Measurements from ENCODE around the gene GNA15.

GNA15 gene

GRCh38 chr19:3094601-3095440, 41.0 kb upstream of the GNA15 start:
- Histone ChIP-seq H4K20me1 (ENCODE audit: insufficient read depth, low read length) (no peaks in the 10 kb centered on the region), H3K27me3 (ENCODE audit: insufficient read depth, low read length) (peaks cover 6% of the 10 kb centered on the region; the same call in 1 of the 2 replicates), H3K4me1 (ENCODE audit: insufficient read depth, low read length, severe bottlenecking) (peaks cover 16% of the 10 kb centered on the region), H3K79me2 (ENCODE audit: insufficient read depth, low read length) (no peaks in the 10 kb centered on the region), H3K9me3 (ENCODE audit: low read length) (no peaks in the 10 kb centered on the region), H3F3A (ENCODE audit: insufficient read depth, low read length) (no peaks in the 10 kb centered on the region), H3K27ac (ENCODE audit: low read depth, low read length, poor library complexity, severe bottlenecking) (no peak overlapping the region), H2AFZ (ENCODE audit: low read length) (no peak overlapping the region), H3K4me3 (ENCODE audit: low read depth, low read length, poor library complexity, severe bottlenecking) (peak overlapping the region; percentile 81), H3K9ac (ENCODE audit: low read length) (peak overlapping the region; percentile 75), H3K9me2 (ENCODE audit: low read depth, low read length) (no peaks in the 10 kb centered on the region), H3K4me2 (ENCODE audit: low read length) (peak overlapping the region; percentile 97), H3K36me3 (ENCODE audit: insufficient read depth, low read length) (no peaks in the 10 kb centered on the region)
- TF ChIP-seq CTCF (IDR thresholded peaks at IDR 0.05; ENCODE audit: low read length), result no peak
- no peak for TF ChIP-seq EZH2 (IDR thresholded peaks at IDR 0.05; ENCODE audit: borderline replicate concordance, low read length)

- Histone ChIP-seq H3K4me1 (ENCODE audit: insufficient read depth, low read length, severe bottlenecking) (peaks cover 16% of the 10 kb centered on the region), H3K36me3 (ENCODE audit: insufficient read depth, low read length) (no peaks in the 10 kb centered on the region), H3K27ac (ENCODE audit: low read depth, low read length, poor library complexity, severe bottlenecking) (no peak overlapping the region), H3K27me3 (ENCODE audit: insufficient read depth, low read length) (peaks cover 6% of the 10 kb centered on the region; the same call in 1 of the 2 replicates), H4K20me1 (ENCODE audit: insufficient read depth, low read length) (no peaks in the 10 kb centered on the region), H3K9ac (ENCODE audit: low read length) (peak overlapping the region; percentile 75; the same call in 1 of the 2 replicates), H3K79me2 (ENCODE audit: insufficient read depth, low read length) (no peaks in the 10 kb centered on the region), H3K9me3 (ENCODE audit: low read length) (no peaks in the 10 kb centered on the region), H3K4me3 (ENCODE audit: low read depth, low read length, poor library complexity, severe bottlenecking) (peak overlapping the region; percentile 81), H3F3A (ENCODE audit: insufficient read depth, low read length) (no peaks in the 10 kb centered on the region), H3K9me2 (ENCODE audit: low read depth, low read length) (no peaks in the 10 kb centered on the region), H3K4me2 (ENCODE audit: low read length) (peak overlapping the region; percentile 97), H2AFZ (ENCODE audit: low read length) (no peak overlapping the region)
- TF ChIP-seq EZH2 (IDR thresholded peaks at IDR 0.05; ENCODE audit: borderline replicate concordance, low read length) (no peak), CTCF (IDR thresholded peaks at IDR 0.05; ENCODE audit: low read length) (no peak)
Observed at GRCh38 chr19:3095441-3096191, 40.2 kb upstream of the GNA15 start.

GRCh38 chr19:3096267-3096901, 39.4 kb upstream of the GNA15 start:
- Histone ChIP-seq H4K20me1 (ENCODE audit: insufficient read depth, low read length) (no peaks in the 10 kb centered on the region), H3K27ac (ENCODE audit: low read depth, low read length, poor library complexity, severe bottlenecking) (no peak overlapping the region), H2AFZ (ENCODE audit: low read length) (no peak overlapping the region), H3K79me2 (ENCODE audit: insufficient read depth, low read length) (no peaks in the 10 kb centered on the region), H3K27me3 (ENCODE audit: insufficient read depth, low read length) (peaks cover 6% of the 10 kb centered on the region; the same call in 1 of the 2 replicates), H3K4me1 (ENCODE audit: insufficient read depth, low read length, severe bottlenecking) (peaks cover 16% of the 10 kb centered on the region), H3F3A (ENCODE audit: insufficient read depth, low read length) (no peaks in the 10 kb centered on the region), H3K4me3 (ENCODE audit: low read depth, low read length, poor library complexity, severe bottlenecking) (no peak overlapping the region), H3K36me3 (ENCODE audit: insufficient read depth, low read length) (no peaks in the 10 kb centered on the region), H3K9ac (ENCODE audit: low read length) (no peak overlapping the region), H3K4me2 (ENCODE audit: low read length) (no peak overlapping the region), H3K9me2 (ENCODE audit: low read depth, low read length) (no peaks in the 10 kb centered on the region), H3K9me3 (ENCODE audit: low read length) (no peaks in the 10 kb centered on the region)
- TF ChIP-seq CTCF (IDR thresholded peaks at IDR 0.05; ENCODE audit: low read length) (no peak), EZH2 (IDR thresholded peaks at IDR 0.05; ENCODE audit: borderline replicate concordance, low read length) (no peak)
